ENCODE measurements around the gene SVEP1. TPM values are rescaled to one million over a fixed set of nuclear protein-coding genes. Genes with fewer than 3 reads are reported as not detected.
"Not testable (repeated sequence)": the region's sequence is repeated elsewhere in the genome, so short reads cannot be mapped to it uniquely, and the experiment has no call there.

Gene SVEP1
- total RNA-seq (2014; rRNA removed; shearing (Covaris generic)) = 10.9 and 17.2 TPM in 2 replicates

- peak; percentile 76 for DNase-seq (ENCODE audit: low read depth)
These were observed at the start of gene SVEP1 for GRCh38 chr9:110579034-110579861. TSS of gene SVEP1 (minus strand) at chr9:110579741. CDS start at chr9:110579543, 198 bp downstream.

- peak; percentile 78 for DNase-seq (ENCODE audit: low read depth)
These were observed 46.7 kb upstream of the SVEP1 start for GRCh38 chr9:110626101-110626829.

DNA sequence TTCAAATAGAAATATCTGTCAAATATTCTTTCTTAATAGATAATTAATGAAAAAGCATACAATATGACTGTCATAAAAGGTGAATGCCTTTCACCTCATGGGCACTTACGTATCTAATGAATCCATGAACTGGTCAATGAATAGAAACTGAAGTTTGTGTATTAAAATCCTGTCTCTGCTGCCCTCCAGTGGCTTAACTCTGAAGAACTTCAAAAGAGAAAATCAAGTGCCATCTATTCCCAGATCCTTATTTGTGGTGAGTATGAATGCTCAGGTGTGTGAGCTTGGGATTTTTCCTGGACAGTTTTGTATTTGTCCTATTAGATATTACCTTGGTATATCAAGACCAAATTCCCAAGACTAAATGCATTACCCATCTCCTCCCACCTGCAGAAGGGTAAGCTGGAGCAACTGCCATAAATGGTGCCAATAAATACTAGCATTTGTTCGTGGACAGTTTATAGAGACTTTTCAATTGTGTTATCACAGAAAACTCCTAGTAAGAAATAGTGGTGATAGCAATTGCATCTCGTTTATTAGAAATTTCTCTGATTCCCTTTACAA lies 44.0 kb upstream of the SVEP1 start:
- DNase-seq (ENCODE audit: low read depth) = peak; percentile 66

DNA sequence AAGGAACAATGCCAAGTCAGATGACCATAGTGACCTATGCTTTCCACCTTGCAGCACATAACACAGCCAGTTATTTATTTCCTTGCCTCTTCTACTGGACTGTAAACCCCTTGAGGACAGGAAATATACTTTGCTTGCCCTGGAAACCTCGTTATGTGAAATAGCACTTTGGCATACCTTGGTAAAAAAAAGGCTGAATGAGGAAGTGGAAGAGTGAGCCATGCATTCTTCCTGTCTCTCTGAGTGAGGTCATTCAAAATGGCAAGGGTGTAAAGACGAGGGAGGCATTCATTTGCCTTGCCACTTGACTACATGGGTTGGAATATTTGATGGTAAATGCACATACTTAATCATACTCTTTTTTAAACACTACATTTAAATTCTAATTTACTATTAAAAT lies 42.8 kb upstream of the SVEP1 start:
- no peak for DNase-seq (ENCODE audit: low read depth)

DNA sequence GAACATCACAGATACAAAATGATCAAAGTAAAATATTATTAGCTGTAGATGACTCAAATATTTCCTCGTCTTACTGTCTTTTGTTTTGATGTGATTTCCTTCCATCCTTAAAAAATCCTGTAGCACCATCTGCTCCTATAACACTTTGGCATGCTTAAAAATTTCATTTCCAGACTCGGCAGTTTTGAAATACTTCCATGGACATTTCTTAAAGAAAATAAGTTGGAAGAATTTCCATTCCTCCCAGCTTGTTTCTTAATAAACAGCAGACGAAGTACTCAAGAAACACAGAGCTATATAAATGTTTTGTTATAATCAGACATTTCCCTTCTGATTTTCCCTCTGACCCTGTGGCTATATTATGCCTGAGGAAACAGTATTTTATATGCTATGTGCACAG lies 41.2 kb upstream of the SVEP1 start:
- DNase-seq (ENCODE audit: low read depth) = no peak

- DNase-seq (ENCODE audit: low read depth) = peak; percentile 64
These were observed 40.3 kb upstream of the SVEP1 start for GRCh38 chr9:110619831-110620230.

- peak; percentile 88 for DNase-seq (ENCODE audit: low read depth)
These were observed 36.0 kb upstream of the SVEP1 start for GRCh38 chr9:110615498-110615897.

- DNase-seq (ENCODE audit: low read depth) = not testable (repeated sequence)
These were observed 35.0 kb upstream of the SVEP1 start for GRCh38 chr9:110614576-110614975.

DNA sequence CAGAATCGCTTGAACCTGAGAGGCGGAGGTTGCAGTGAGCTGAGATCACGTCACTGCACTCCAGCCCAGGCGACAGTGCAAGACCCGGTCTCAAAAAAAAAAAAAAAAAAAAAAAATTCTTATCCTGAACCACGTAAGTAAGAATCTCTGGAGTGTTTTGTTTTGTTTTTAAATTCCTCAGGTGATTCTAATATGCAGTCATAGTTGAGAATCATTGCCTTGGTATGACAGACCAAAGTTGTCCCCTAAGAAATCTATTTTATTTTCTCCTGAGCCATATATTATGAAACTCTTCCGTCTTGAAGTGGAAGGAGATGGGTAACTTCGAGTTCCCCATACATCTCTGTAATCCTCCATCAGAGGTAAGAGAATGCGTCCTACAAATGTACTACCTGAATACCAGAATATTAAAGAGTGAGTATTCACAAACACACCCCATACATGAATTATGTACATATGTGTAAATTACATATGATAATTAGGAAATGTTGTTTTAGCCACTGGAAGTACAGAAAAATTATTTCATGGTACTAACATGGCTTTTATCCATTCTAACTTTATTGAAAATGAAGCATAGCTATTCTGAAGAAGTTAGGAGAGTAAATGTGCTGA lies 26.7 kb upstream of the SVEP1 start:
- DNase-seq (ENCODE audit: low read depth) = no peak

- DNase-seq (ENCODE audit: low read depth) = no peak
These were observed 26.0 kb upstream of the SVEP1 start for GRCh38 chr9:110605565-110605964.

DNA sequence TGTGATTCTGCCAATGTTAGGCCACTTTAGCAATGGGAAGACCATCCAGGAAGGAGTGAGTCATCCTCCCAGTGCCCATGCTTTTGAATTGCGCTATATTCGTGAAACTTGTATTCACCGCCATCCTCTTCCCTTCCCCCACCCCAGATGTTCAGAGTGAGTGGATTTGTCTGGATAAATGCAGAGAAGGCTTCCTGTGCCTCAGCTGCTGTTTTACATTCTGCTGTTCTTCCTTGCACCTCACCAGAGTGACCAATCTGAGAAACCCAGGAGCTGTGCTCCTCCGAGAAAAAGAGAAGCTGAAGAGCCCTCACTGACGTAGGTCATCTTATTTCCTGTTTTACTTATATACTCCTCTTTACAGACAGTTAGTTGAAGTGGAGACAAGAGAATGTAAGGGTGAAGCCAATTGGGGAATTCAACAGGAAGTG lies 24.6 kb upstream of the SVEP1 start:
- peak; percentile 96 for DNase-seq (ENCODE audit: low read depth)

DNA sequence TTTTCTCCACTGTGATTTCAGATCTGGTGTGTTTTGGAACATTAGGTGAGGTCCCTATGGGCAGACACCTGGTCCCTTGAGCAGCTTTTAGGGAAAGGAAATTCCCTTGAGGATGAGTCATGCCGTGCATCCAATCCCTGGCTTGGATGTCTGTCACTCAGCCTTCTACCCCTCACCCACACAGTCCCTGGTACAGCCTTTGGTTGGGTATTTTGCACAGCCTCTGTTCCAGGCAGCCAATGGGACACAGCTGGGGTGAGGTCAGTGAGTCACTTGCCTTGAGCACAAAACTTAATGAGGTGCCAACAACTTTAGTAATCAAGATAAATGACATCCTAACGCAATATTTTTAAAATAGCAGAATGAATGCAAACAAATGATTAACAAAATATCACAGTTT lies 22.7 kb upstream of the SVEP1 start:
- DNase-seq (ENCODE audit: low read depth) = peak; percentile 95

- DNase-seq (ENCODE audit: low read depth) = no peak
These were observed 21.6 kb upstream of the SVEP1 start for GRCh38 chr9:110601098-110601497.

GRCh38 chr9:110599468-110599867 lies 19.9 kb upstream of the SVEP1 start:
- peak; percentile 86 for DNase-seq (ENCODE audit: low read depth)

- DNase-seq (ENCODE audit: low read depth) = peak; percentile 68
These were observed 12.7 kb upstream of the SVEP1 start for GRCh38 chr9:110592044-110592830.

- DNase-seq (ENCODE audit: low read depth) = peak; percentile 75
These were observed 12.0 kb upstream of the SVEP1 start for GRCh38 chr9:110591526-110591925.

DNA sequence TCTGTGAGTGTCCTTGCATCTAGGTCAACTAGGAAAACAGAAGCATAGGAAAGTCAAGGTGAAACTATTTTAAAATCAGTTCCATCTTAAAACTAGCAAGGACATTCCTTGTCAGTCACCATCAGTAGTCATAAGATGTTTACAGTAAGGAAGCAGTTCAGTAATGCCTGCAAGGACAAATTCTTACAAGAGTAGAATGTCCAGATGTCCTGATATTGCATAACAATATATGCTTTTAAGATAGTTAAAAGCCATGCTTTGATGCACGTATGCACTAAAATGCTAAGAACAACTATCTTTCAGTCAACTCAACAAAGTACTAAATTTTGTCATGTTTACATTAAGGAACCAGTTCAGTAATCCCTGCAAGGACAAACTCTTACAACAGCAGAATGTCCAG lies 11.3 kb upstream of the SVEP1 start:
- DNase-seq (ENCODE audit: low read depth) = peak; percentile 46

- DNase-seq (ENCODE audit: low read depth) = no peak
These were observed 8.8 kb upstream of the SVEP1 start for GRCh38 chr9:110588296-110588695.

DNA sequence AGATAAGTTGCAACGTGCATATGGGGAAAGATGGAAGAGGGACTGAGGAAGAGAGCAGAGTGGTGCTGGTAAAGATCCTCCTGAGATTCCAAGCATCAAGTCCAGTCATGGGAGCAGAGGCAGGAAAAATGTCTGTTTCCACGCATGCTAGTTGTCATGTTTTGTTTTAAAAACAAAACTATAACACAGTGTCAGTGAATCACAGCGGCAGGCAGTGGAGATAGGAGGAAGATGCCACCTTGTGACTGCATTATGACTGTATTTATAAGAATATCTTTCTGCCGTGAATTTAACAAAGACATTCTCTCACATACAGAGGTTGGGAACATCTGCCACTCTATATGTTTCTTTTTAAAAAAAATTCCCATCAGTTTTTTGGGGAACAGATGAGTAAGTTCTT lies 3.7 kb upstream of the SVEP1 start:
- peak; percentile 75 for DNase-seq (ENCODE audit: low read depth)

DNA sequence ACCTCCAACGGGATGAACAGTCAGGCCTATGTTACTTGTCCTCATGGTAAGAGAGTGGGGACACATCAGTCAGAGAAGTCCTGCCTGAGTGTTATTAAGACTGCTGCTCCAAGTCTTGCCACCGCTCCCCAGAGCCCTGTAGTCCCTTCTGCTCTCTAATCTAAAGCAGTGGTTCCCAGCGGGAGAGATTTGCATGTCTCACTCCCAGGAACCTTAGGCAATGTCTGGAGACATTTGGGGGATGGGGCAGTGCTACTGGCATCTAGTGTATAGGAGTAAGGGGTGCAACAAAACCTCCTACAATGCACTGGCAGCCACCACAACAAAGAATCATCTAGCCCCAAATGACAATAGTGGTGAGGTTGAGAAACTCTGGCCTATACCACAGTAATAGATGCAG lies 2.6 kb upstream of the SVEP1 start:
- peak; percentile 82 for DNase-seq (ENCODE audit: low read depth)

GRCh38 chr9:110580850-110581249 lies 1.3 kb upstream of the SVEP1 start:
- no peak for DNase-seq (ENCODE audit: low read depth)
